GM12864 (cell line): ENCODE measurements around the gene ALS2.
"Not testable (repeated sequence)": the region's sequence is repeated elsewhere in the genome, so short reads cannot be mapped to it uniquely, and the experiment has no call there.

Experiments
- DNase-seq: peaks from one replicate; pipeline ENCODE4 v3.0.0-alpha.2; 2011; ENCODE audit warnings: low read depth
- H3K4me3 ChIP-seq: 2 replicates; pipeline ENCODE4 v1.5.1; 2011; ENCODE audit warnings: mild to moderate bottlenecking, low read depth, low read length, control low read depth
- TF ChIP-seq, protein P1 (sequence below): IDR thresholded peaks from 2 replicates; pipeline ENCODE4 v1.5.1; 2011; ENCODE audit warnings: low read depth, mild to moderate bottlenecking, moderate library complexity, low read length, control low read depth, inconsistent platforms; ENCODE audit errors: missing control alignments

ALS2 gene

DNA sequence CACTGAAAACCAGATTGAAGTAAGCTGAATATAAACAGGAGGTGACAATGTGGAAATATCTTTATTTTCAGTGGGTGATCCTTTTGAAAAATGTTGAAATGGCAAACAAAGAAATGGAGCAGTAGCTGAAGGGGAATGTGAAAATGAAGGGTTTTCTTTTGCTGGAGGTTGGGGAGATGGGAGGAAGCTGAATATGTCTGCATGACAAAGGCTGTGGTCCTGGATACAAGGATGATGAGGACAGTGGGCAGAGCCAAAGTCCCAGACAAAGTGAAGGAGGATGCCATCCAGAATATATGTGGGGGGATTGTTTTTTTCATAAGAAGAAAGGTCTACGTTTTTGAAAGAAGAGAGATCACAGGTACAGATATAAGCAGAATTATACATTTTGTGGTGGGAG is 6.7 kb downstream of the ALS2 start:
- TF ChIP-seq, protein P1, sequence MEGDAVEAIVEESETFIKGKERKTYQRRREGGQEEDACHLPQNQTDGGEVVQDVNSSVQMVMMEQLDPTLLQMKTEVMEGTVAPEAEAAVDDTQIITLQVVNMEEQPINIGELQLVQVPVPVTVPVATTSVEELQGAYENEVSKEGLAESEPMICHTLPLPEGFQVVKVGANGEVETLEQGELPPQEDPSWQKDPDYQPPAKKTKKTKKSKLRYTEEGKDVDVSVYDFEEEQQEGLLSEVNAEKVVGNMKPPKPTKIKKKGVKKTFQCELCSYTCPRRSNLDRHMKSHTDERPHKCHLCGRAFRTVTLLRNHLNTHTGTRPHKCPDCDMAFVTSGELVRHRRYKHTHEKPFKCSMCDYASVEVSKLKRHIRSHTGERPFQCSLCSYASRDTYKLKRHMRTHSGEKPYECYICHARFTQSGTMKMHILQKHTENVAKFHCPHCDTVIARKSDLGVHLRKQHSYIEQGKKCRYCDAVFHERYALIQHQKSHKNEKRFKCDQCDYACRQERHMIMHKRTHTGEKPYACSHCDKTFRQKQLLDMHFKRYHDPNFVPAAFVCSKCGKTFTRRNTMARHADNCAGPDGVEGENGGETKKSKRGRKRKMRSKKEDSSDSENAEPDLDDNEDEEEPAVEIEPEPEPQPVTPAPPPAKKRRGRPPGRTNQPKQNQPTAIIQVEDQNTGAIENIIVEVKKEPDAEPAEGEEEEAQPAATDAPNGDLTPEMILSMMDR, result no peak
- no peak for DNase-seq
- no peak overlapping the region for H3K4me3 ChIP-seq

DNA sequence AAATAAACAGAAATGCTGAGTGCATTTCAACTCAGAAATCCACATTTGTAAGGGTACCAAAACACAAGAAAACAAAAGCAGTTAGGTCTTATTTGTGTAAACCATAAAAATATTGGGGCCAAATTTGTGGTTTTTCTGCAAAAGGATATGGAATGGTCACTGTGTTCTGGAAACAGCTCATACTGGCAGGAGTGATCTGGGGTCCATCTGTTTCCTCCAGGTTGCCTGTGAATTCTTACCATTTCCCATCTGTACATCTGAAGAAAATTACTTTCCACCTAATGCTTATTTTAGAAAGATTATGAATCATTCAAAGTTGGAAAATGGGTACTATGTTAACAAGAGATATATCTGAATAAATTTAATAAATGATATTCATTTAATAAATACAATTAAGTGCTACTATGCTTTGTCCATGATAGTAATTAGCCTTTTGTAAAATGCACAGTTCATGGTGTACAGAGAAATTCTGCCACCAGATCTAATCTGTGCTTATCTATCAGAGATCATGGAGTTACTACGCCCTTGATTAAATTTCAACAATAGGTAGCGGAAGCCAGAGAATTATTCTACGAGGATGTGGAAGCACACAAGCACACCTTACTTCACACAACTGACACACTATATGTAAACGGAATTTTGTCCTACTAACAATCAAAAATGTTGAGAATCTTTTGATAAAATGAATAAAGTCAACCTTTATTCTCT is 10.9 kb downstream of the ALS2 start:
- no peak for DNase-seq
- TF ChIP-seq, protein P1, result no peak
- no peak overlapping the region for H3K4me3 ChIP-seq

DNA sequence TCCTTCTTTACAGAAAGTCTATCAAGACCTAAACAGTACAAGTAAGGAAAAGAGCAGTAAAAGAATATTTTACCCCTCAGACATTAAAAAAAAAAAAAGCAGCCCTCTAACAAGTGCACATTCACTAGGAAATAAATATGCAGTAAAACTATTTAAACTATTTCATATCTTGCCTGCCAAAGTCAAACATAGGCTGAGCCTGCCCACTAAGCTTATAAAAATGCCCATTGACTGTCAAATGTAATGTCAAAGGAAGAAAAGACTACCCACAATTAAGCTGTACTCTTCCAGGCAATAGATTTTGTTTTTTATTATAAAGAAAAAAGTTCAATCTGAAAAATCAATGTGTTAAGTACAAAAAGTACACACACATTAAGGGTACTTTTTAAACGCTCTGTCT is 11.8 kb downstream of the ALS2 start:
- TF ChIP-seq, protein P1, result no peak
- no peak for DNase-seq
- no peak overlapping the region for H3K4me3 ChIP-seq

DNA sequence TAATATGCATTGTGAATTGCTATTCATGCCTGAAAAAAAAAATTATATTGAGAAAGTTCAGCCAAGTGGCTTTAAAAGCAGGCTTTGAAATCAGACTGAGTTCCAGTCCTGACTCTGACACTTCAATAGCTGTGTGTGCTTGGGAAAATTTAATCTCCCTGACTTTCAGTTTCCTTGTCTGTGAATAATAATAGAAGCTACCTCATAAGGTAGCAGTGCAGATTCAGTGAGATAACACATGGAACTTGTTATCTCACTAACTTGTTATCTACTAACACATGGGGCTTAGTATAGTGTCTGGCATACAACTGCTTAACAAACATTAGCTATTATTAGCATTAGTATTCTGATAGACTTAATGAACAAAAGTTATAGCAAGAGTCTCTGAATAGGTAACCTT is 14.9 kb downstream of the ALS2 start:
- no peak for DNase-seq
- H3K4me3 ChIP-seq, result no peak overlapping the region
- TF ChIP-seq, protein P1, result no peak

DNA sequence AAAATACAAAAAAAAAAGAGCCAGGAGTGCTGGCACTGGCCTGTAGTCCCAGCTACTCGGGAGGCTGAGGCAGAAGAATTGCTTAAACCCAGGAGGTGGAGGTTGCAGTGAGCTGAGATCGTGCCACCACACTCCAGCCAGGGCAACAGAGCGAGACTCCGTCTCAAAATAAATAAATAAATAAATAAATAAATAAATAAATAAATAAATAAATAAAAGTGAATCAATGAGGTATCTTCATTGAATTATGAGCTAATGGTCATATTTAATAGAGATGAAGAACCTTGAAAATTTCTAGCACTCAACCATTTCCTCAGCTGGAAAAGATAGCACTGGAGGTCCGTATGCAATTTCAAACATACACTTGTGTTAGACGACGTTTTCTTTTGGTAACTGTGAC is 16.3 kb downstream of the ALS2 start:
- not testable (repeated sequence) for DNase-seq, H3K4me3 ChIP-seq

DNA sequence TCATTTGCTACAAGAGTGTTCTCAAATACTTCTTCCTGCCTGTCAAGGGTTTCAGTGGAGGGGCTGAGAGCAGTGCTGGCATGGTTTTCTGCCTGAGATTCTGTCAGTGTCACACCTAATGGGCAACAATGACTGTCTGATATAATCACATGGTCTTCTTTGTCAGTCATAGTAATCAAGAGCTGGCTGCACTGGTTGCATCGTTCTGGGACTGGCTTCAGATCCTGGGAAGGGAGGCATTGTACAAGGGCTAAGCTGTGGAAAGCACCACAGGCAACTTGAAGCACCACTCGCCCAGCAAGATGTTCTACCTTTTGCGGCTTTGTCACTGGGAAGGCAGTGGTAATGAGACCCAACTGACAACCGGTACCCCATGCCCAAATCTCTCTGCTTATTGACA is 19.6 kb downstream of the ALS2 start:
- no peak overlapping the region for H3K4me3 ChIP-seq
- DNase-seq, result no peak
- TF ChIP-seq, protein P1, result no peak

DNA sequence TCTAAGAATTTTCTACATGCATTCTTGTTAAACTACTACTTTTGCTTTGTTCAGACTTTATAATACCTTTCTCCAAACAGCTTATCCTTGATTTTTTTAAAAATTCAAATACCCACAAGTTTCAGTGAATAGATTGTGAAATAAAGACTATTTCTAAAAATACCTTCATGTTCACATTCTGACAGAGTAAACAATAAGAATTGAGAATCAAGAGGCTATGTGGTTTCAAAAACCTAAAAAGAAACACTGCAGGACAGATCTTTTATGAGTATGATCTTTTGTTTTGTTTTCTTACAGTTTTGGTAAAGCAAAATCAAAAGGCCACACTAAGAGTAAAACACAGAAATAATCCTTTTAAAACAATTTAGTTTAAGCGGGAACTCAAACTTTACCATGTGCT is 21.2 kb downstream of the ALS2 start:
- TF ChIP-seq, protein P1, result no peak
- DNase-seq, result no peak

More for the DNA sequence above, 21.2 kb downstream of the ALS2 start:
- H3K4me3 ChIP-seq, result no peak overlapping the region
